ENCODE results near the gene PTPN7. TPM values are rescaled to one million over a fixed set of nuclear protein-coding genes. Genes with fewer than 3 reads are reported as not detected.
A peak's percentile ranks its signal among the peaks of the same experiment; 100 is the strongest.

PTPN7 gene
- total RNA-seq, 1 experiment from 2014 or later = not detected

DNA sequence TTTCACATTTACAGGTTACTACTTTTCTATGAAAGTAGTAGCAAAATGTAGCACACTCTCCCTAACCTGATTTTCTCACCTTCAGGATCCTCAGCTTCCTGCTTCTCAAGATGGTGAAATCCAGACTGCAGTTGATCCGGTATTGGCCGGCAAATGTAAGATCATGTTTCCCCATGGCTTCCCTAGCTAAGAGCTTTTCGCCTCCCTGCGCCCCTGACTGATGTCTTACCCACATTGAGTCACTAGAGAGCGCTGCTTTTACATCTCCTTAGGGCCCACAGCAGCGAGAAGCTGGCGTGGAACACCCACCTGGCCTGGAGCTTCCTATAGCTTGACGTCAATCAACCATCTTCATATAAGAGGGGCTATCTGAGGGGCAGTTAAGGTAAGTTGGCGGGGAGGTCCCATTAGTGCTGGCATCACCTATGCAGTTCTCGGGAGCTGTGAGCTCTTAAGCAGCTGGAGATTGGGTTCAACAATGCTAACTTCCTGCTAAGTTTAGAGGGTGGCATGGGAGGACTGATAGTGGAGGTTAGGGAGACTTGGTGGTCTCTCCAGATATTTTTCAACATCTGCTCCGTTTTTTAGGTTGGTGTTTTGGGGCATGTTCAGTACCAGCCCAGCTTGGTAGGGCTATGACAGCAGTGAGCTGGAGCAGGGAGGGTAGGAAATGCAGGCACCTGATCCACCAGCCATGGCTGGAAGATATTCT, 5.5 kb downstream of the PTPN7 start:
- Histone ChIP-seq H3K79me2 (ENCODE audit: low read depth) (no peaks in the 10 kb centered on the region), H3F3A (ENCODE audit: insufficient read depth, low read depth) (peaks cover 10% of the 10 kb centered on the region), H3K27ac (no peak overlapping the region), H3K4me1 (replicated peaks; ENCODE audit: insufficient read depth) (peaks cover 12% of the 10 kb centered on the region), H2AFZ (no peak overlapping the region), H3K4me3 (no peak overlapping the region), H3K36me3 (ENCODE audit: low read depth) (no peaks in the 10 kb centered on the region), H3K4me2 (peak overlapping the region; percentile 37), H3K27me3 (ENCODE audit: insufficient read depth, low read depth) (no peaks in the 10 kb centered on the region), H3K9me2 (ENCODE audit: insufficient read depth) (no peaks in the 10 kb centered on the region), H3K9me3 (ENCODE audit: insufficient read depth, low read depth) (no peaks in the 10 kb centered on the region), H4K20me1 (ENCODE audit: insufficient read depth) (no peaks in the 10 kb centered on the region)
- no TSS peak for BruUV-seq (replicated peaks)
- intact Hi-C loops (cut with micrococcal nuclease; ENCODE audit: unreplicated experiment) = no loop called here
- DNase-seq = peak; percentile 46 to 70
- ChIA-PET CTCF (no interaction called here), POLR2A (ENCODE audit: unreplicated experiment) (no interaction called here)
- no peak for TF ChIP-seq EZH2 (IDR thresholded peaks at IDR 0.05; ENCODE audit: low read depth)
- TF ChIP-seq, protein P1, sequence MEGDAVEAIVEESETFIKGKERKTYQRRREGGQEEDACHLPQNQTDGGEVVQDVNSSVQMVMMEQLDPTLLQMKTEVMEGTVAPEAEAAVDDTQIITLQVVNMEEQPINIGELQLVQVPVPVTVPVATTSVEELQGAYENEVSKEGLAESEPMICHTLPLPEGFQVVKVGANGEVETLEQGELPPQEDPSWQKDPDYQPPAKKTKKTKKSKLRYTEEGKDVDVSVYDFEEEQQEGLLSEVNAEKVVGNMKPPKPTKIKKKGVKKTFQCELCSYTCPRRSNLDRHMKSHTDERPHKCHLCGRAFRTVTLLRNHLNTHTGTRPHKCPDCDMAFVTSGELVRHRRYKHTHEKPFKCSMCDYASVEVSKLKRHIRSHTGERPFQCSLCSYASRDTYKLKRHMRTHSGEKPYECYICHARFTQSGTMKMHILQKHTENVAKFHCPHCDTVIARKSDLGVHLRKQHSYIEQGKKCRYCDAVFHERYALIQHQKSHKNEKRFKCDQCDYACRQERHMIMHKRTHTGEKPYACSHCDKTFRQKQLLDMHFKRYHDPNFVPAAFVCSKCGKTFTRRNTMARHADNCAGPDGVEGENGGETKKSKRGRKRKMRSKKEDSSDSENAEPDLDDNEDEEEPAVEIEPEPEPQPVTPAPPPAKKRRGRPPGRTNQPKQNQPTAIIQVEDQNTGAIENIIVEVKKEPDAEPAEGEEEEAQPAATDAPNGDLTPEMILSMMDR (conservative IDR thresholded peaks at IDR 0.05) = peak; percentile 54; the same call in 1 of the 2 replicates

DNA sequence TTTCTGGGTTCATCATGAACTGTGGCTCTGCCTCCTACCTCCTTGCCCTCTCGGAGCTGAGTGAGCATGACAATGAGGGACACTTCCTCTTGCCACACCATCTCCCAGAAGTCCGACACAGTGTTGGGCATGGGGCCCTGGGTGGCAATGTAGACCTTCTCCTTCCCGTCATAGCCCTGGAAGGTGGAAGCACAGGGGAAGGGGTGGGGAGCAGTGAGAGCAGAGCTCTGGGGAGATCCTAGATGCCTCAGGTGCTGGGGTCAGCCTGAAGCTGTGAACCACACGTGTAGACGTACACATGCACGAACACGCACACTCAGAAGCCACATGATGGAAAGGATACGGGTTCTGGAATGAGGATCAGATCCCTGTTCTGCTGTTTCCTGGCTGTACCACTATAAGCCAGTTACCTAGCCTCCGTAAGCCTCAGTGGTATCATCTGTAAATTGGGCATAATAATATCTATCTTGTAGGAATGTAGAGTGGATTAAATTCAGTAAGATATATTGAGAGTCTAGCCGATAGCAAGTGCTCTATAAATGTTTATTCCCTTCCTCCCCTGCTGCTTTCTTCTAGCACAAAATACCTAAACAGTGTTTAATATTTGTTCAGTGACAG, 6.1 kb downstream of the PTPN7 start:
- ChIA-PET POLR2A (ENCODE audit: unreplicated experiment) (no interaction called here), CTCF (no interaction called here)
- BruUV-seq (replicated peaks) = no TSS peak
- Histone ChIP-seq H3K36me3 (ENCODE audit: low read depth) (no peaks in the 10 kb centered on the region), H3K4me1 (replicated peaks; ENCODE audit: insufficient read depth) (peaks cover 12% of the 10 kb centered on the region), H3K4me2 (peak overlapping the region; percentile 37), H3F3A (ENCODE audit: insufficient read depth, low read depth) (peaks cover 10% of the 10 kb centered on the region), H3K4me3 (no peak overlapping the region), H3K9me3 (ENCODE audit: insufficient read depth, low read depth) (no peaks in the 10 kb centered on the region), H4K20me1 (ENCODE audit: insufficient read depth) (no peaks in the 10 kb centered on the region), H3K79me2 (ENCODE audit: low read depth) (no peaks in the 10 kb centered on the region), H3K27ac (no peak overlapping the region), H3K27me3 (ENCODE audit: insufficient read depth, low read depth) (no peaks in the 10 kb centered on the region), H3K9me2 (ENCODE audit: insufficient read depth) (no peaks in the 10 kb centered on the region), H2AFZ (no peak overlapping the region)
- intact Hi-C loops (cut with micrococcal nuclease; ENCODE audit: unreplicated experiment) = no loop called here
- DNase-seq = no peak
- TF ChIP-seq EZH2 (IDR thresholded peaks at IDR 0.05; ENCODE audit: low read depth) = no peak
- TF ChIP-seq, protein P1 (conservative IDR thresholded peaks at IDR 0.05) = no peak

DNA sequence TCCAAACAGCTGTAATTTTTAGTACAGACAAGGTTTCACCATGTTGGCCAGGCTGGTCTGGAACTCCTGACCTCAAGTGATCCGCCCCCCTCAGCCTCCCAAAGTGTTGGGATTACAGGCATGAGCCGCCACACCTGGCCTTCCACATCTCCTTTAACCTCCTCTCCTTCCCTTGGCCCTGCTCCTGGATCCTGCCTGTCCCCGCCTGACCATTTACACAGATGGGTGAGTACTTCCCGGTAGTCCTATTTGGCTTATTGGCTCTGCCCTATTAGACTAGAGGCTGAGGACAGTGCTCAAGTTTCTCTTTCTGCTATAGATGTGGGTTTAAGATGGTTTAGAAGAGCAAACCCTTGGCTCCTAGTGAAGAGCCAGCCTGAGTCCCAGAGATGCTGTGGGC, 7.1 kb downstream of the PTPN7 start:
- Histone ChIP-seq H3K4me3 (no peak overlapping the region), H3K79me2 (ENCODE audit: low read depth) (no peaks in the 10 kb centered on the region), H3F3A (ENCODE audit: insufficient read depth, low read depth) (peaks cover 10% of the 10 kb centered on the region), H3K4me2 (no peak overlapping the region), H3K27me3 (ENCODE audit: insufficient read depth, low read depth) (no peaks in the 10 kb centered on the region), H3K4me1 (replicated peaks; ENCODE audit: insufficient read depth) (peaks cover 12% of the 10 kb centered on the region), H3K9me2 (ENCODE audit: insufficient read depth) (no peaks in the 10 kb centered on the region), H4K20me1 (ENCODE audit: insufficient read depth) (no peaks in the 10 kb centered on the region), H3K9me3 (ENCODE audit: insufficient read depth, low read depth) (no peaks in the 10 kb centered on the region), H3K36me3 (ENCODE audit: low read depth) (no peaks in the 10 kb centered on the region), H2AFZ (no peak overlapping the region), H3K27ac (no peak overlapping the region)
- POLR2A ChIA-PET (ENCODE audit: unreplicated experiment) = interaction anchor here (0.6 kb wide), 1 partner anchor 169 kb away, joined by 4 read pairs; no protein-coding TSS in a partner anchor
- intact Hi-C loops (cut with micrococcal nuclease; ENCODE audit: unreplicated experiment) = no loop called here
- no peak for TF ChIP-seq EZH2 (IDR thresholded peaks at IDR 0.05; ENCODE audit: low read depth)
- TF ChIP-seq, protein P1 (conservative IDR thresholded peaks at IDR 0.05) = no peak
- BruUV-seq (replicated peaks) = no TSS peak
- CTCF ChIA-PET = no interaction called here
- no peak for DNase-seq
